ENCODE results near the gene BAZ2B.

BAZ2B gene

GRCh38 chr2:159573294-159573693, 43.1 kb downstream of the BAZ2B start:
- H3K27ac ChIP-seq = no peak overlapping the region
- TF ChIP-seq, protein P1, sequence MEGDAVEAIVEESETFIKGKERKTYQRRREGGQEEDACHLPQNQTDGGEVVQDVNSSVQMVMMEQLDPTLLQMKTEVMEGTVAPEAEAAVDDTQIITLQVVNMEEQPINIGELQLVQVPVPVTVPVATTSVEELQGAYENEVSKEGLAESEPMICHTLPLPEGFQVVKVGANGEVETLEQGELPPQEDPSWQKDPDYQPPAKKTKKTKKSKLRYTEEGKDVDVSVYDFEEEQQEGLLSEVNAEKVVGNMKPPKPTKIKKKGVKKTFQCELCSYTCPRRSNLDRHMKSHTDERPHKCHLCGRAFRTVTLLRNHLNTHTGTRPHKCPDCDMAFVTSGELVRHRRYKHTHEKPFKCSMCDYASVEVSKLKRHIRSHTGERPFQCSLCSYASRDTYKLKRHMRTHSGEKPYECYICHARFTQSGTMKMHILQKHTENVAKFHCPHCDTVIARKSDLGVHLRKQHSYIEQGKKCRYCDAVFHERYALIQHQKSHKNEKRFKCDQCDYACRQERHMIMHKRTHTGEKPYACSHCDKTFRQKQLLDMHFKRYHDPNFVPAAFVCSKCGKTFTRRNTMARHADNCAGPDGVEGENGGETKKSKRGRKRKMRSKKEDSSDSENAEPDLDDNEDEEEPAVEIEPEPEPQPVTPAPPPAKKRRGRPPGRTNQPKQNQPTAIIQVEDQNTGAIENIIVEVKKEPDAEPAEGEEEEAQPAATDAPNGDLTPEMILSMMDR (conservative IDR thresholded peaks at IDR 0.05) = no peak
- no peak for TF ChIP-seq ZFX (IDR thresholded peaks at IDR 0.05)

DNA sequence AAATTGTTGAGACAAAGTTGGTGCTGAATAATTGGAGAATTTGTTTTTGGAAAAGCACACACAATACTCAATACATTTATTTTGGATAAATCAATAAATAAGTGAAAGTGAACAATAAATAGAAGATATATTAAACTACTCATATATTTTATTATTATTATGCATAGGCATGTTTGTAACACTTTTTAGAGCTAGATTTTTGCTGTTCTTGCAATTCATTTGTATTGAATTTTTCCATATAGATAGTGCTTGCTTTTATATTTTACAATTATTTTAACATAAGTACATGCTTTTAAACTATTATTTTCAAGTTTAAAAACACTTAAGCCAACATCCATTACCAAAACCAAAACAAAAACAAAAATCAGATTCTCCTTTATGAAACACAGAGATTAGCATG, 43.9 kb downstream of the BAZ2B start:
- no peak for TF ChIP-seq ZFX (IDR thresholded peaks at IDR 0.05)
- TF ChIP-seq, protein P1 (conservative IDR thresholded peaks at IDR 0.05) = no peak

DNA sequence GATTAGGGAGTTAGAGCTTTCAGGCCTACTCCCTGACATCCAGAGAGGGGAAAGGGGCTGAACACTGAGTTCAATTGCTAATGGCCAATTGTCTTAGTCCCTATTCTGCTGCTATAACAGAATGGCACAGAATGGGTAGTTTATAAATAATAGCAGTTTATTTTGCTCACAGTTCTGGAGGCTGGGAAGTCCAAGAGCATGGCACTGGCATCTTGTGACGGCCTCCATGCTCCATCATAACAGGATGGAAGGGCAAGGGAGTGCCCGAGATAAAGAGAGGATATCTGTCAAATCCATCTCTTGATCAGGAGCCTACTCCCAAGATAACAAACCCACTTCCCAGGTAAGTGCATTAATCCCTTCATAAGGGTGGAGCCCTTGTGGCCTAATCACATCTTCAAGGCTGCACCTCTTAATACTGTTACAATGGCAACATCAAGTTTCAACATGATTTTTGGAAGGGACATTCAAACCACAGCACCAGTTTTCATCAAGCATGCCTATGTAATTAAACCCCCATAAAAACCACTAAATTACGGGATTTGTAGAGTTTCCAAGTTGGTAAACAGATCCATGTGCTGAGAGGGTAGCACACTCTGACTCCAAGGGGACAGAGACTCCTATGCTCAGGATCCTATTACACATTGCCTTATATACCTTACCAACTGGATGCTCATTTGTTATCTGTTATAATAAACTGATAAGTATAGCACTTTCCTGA, 44.6 kb downstream of the BAZ2B start:
- H3K27ac ChIP-seq = no peak overlapping the region
- no peak for TF ChIP-seq ZFX (IDR thresholded peaks at IDR 0.05)
- TF ChIP-seq, protein P1 (conservative IDR thresholded peaks at IDR 0.05) = no peak

More for the DNA sequence above, 43.9 kb downstream of the BAZ2B start:
- H3K27ac ChIP-seq = no peak overlapping the region

GRCh38 chr2:159564081-159564480, 52.3 kb downstream of the BAZ2B start:
- TF ChIP-seq ZFX (IDR thresholded peaks at IDR 0.05) = no peak
- TF ChIP-seq, protein P1 (conservative IDR thresholded peaks at IDR 0.05) = no peak
- no peak overlapping the region for H3K27ac ChIP-seq

- TF ChIP-seq ZFX (IDR thresholded peaks at IDR 0.05) = no peak
- TF ChIP-seq, protein P1 (conservative IDR thresholded peaks at IDR 0.05) = no peak
- no peak overlapping the region for H3K27ac ChIP-seq
Observed at GRCh38 chr2:159562248-159562647, 54.1 kb downstream of the BAZ2B start.

DNA sequence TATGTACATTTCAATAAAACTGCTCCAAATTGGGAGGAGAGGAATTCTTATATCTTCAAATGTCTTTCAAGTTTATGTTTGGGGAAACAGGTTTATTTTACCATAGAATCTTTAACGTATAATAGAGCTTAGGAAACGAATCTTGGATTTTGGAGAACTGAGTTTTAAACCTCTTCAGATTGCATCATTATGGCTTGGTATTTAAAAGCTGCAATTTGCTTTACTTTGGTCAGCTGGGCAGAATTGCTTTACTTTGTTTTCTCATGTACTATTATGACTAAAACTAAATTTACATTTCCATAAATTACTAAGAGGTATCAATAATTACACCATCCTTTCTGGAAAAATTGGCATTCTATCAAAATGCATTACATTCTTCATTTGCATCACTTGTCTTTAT, 54.6 kb downstream of the BAZ2B start:
- TF ChIP-seq, protein P1 (conservative IDR thresholded peaks at IDR 0.05) = no peak
- TF ChIP-seq ZFX (IDR thresholded peaks at IDR 0.05) = no peak
- H3K27ac ChIP-seq = no peak overlapping the region

- H3K27ac ChIP-seq = no peak overlapping the region
- TF ChIP-seq, protein P1 (conservative IDR thresholded peaks at IDR 0.05) = no peak
- TF ChIP-seq ZFX (IDR thresholded peaks at IDR 0.05) = no peak
Observed at GRCh38 chr2:159561242-159561641, 55.1 kb downstream of the BAZ2B start.

Measured in C4-2B (cell line).